H9 (cell line): ENCODE measurements around the gene MC1R. TPM values are rescaled to one million over a fixed set of nuclear protein-coding genes. Genes with fewer than 3 reads are reported as not detected.

ENCODE experiments used
- DNase-seq: peaks from one replicate; pipeline ENCODE4 v3.0.0-alpha.2; 2017
- H2AFZ ChIP-seq: one replicate; pipeline ENCODE4 v1.6.1; 2013; ENCODE audit warnings: mild to moderate bottlenecking, low read length, control low read depth, moderate library complexity
- H2AK5ac ChIP-seq: 2 replicates; pipeline ENCODE4 v1.6.1; 2013; ENCODE audit warnings: low read length, control low read depth, mixed read lengths; ENCODE audit not compliant: insufficient read length
- H2BK120ac ChIP-seq: one replicate; pipeline ENCODE4 v1.6.1; 2013; ENCODE audit warnings: low read depth, mild to moderate bottlenecking, low read length, control low read depth, inconsistent platforms; ENCODE audit not compliant: poor library complexity, severe bottlenecking
- H2BK12ac ChIP-seq: 2 replicates; pipeline ENCODE4 v1.6.1; 2013; ENCODE audit warnings: low read length, control low read depth, mixed read lengths, low read depth; ENCODE audit not compliant: insufficient read length
- H2BK15ac ChIP-seq: 2 replicates; pipeline ENCODE4 v1.6.1; 2013; ENCODE audit warnings: low read depth, low read length, control low read depth
- H2BK20ac ChIP-seq: one replicate; pipeline ENCODE4 v1.6.1; 2013; ENCODE audit warnings: low read depth, mild to moderate bottlenecking, low read length, control low read depth, inconsistent platforms; ENCODE audit not compliant: poor library complexity, severe bottlenecking
- H2BK5ac ChIP-seq: 2 replicates; pipeline ENCODE4 v1.6.1; 2013; ENCODE audit warnings: low read length, control low read depth, mixed read lengths; ENCODE audit not compliant: insufficient read length
- H3K14ac ChIP-seq: 2 replicates; pipeline ENCODE4 v1.6.1; 2013; ENCODE audit warnings: low read length, control low read depth; ENCODE audit not compliant: insufficient read depth
- H3K18ac ChIP-seq: 2 replicates; pipeline ENCODE4 v1.6.1; 2013; ENCODE audit warnings: low read depth, mild to moderate bottlenecking, mixed read lengths, low read length, control low read depth; ENCODE audit not compliant: insufficient read length
- H3K23ac ChIP-seq: 2 replicates; pipeline ENCODE4 v1.6.1; 2013; ENCODE audit warnings: low read length, control low read depth, mixed read lengths, low read depth; ENCODE audit not compliant: insufficient read length
- H3K23me2 ChIP-seq: 2 replicates; pipeline ENCODE4 v1.6.1; 2013; ENCODE audit warnings: low read depth, mild to moderate bottlenecking, mixed read lengths, low read length, control low read depth; ENCODE audit not compliant: insufficient read length, poor library complexity, severe bottlenecking
- H3K27ac ChIP-seq: 2 replicates; pipeline ENCODE4 v1.5.1; 2013; ENCODE audit warnings: low read length, control low read depth, mixed read lengths, low read depth; ENCODE audit not compliant: insufficient read length
- H3K27me3 ChIP-seq: 2 replicates; pipeline ENCODE4 v1.6.1; 2013; ENCODE audit warnings: low read length, control low read depth, inconsistent platforms; ENCODE audit not compliant: insufficient read depth
- H3K4ac ChIP-seq: 2 replicates; pipeline ENCODE4 v1.6.1; 2013; ENCODE audit warnings: low read depth, mild to moderate bottlenecking, control low read depth, inconsistent platforms, low read length, moderate library complexity
- H3K4me1 ChIP-seq: 2 replicates; pipeline ENCODE4 v1.6.1; 2013; ENCODE audit warnings: low read length, control low read depth, inconsistent platforms; ENCODE audit not compliant: insufficient read depth
- H3K4me2 ChIP-seq: 2 replicates; pipeline ENCODE4 v1.6.1; 2013; ENCODE audit warnings: low read length, control low read depth, mixed read lengths; ENCODE audit not compliant: insufficient read length, insufficient read depth
- H3K56ac ChIP-seq: 2 replicates; pipeline ENCODE4 v1.6.1; 2013; ENCODE audit warnings: low read depth, mild to moderate bottlenecking, mixed read lengths, low read length, control low read depth; ENCODE audit not compliant: insufficient read length
- H3K79me1 ChIP-seq: 2 replicates; pipeline ENCODE4 v1.6.1; 2013; ENCODE audit warnings: low read depth, mild to moderate bottlenecking, moderate library complexity, low read length, control low read depth, inconsistent platforms; ENCODE audit not compliant: insufficient read depth, poor library complexity, severe bottlenecking
- H3K79me2 ChIP-seq: 2 replicates; pipeline ENCODE4 v1.6.1; 2013; ENCODE audit warnings: low read length, control low read depth, inconsistent platforms; ENCODE audit not compliant: insufficient read depth
- H3K9ac ChIP-seq: 2 replicates; pipeline ENCODE4 v1.6.1; 2013; ENCODE audit warnings: low read length, control low read depth, mixed read lengths; ENCODE audit not compliant: insufficient read length; ENCODE audit errors: extremely low read depth
- H3K9me3 ChIP-seq: one replicate; pipeline ENCODE4 v1.6.1; 2013; ENCODE audit warnings: low read depth, low read length, inconsistent platforms; ENCODE audit not compliant: control insufficient read depth
- H3T11ph ChIP-seq: one replicate; pipeline ENCODE4 v1.6.1; 2013; ENCODE audit warnings: mild to moderate bottlenecking, low read length, control low read depth, inconsistent platforms
- H4K20me1 ChIP-seq: one replicate; pipeline ENCODE4 v1.6.1; 2013; ENCODE audit not compliant: control insufficient read depth, insufficient read length, insufficient read depth
- H4K5ac ChIP-seq: 2 replicates; pipeline ENCODE4 v1.6.1; 2013; ENCODE audit warnings: low read depth, mild to moderate bottlenecking, mixed read lengths, low read length, control low read depth; ENCODE audit not compliant: insufficient read length
- H4K8ac ChIP-seq: replicated peaks from 2 replicates; pipeline ENCODE4 v1.6.1; 2013; ENCODE audit warnings: low read length, control low read depth, mixed read lengths, low read depth; ENCODE audit not compliant: insufficient read length
- H4K91ac ChIP-seq: 2 replicates; pipeline ENCODE4 v1.6.1; 2013; ENCODE audit warnings: low read depth, mild to moderate bottlenecking, moderate library complexity, mixed read lengths, low read length, control low read depth; ENCODE audit not compliant: insufficient read length
- H3K27ac Mint-ChIP-seq, 3 experiments: 2 replicates in 2 of 3; 3 replicates in 1 of 3; pipeline ENCODE4 v1.8.0; 2020 to 2021; ENCODE audit warnings: mixed read lengths in 3 of 3, mild to moderate bottlenecking in 1 of 3, moderate library complexity in 1 of 3
- H3K27me3 Mint-ChIP-seq: 2 replicates; pipeline ENCODE4 v1.8.0; 2021; ENCODE audit warnings: low read depth, mild to moderate bottlenecking, moderate library complexity, mixed read lengths
- H3K36me3 Mint-ChIP-seq, 3 experiments: 2 replicates in 2 of 3; 3 replicates in 1 of 3; pipeline ENCODE4 v1.8.0; 2020 to 2021; ENCODE audit warnings: low read depth in 3 of 3, mixed read lengths in 3 of 3; ENCODE audit not compliant: insufficient read depth in 1 of 3
- H3K4me1 Mint-ChIP-seq, 2 experiments: 2 replicates each; pipeline ENCODE4 v1.8.0; 2020; ENCODE audit warnings: mixed read lengths in 2 of 2
- H3K4me3 Mint-ChIP-seq, 2 experiments: 2 replicates in 1 of 2; 3 replicates in 1 of 2; pipeline ENCODE4 v1.8.0; 2020 to 2021; ENCODE audit warnings: mild to moderate bottlenecking in 2 of 2, mixed read lengths in 2 of 2, moderate library complexity in 1 of 2
- H3K9me3 Mint-ChIP-seq, 2 experiments: 2 replicates in 1 of 2; 3 replicates in 1 of 2; pipeline ENCODE4 v1.8.0; 2020; ENCODE audit warnings: mild to moderate bottlenecking in 2 of 2, mixed read lengths in 2 of 2, moderate library complexity in 1 of 2
- CTCF ChIP-seq: fragments of 200-600 bp; sonication (generic); conservative IDR thresholded peaks from 3 replicates; pipeline ENCODE4 v1.8.0; 2021; ENCODE audit warnings: antibody characterized with exemption, mild to moderate bottlenecking
- WGBS: extraction: QIAGEN DNeasy Blood & Tissue Kit; methylation state at CpG from one replicate; pipeline ENCODE4 v1.1.7; 2013; ENCODE audit warnings: missing lambda C conversion rate, low lambda C conversion rate, mixed read lengths; ENCODE audit not compliant: insufficient read length; ENCODE audit errors: extremely low coverage; 5-methylcytosine and 5-hydroxymethylcytosine counted together
- total RNA-seq: library from RNA; stranded (reverse); gene quantifications from 2 replicates; pipeline ENCODE4 v1.2.1, GENCODE V29; 2021

MC1R gene
- total RNA-seq, 1 experiment from 2014 or later = 4.7 TPM

GRCh38 chr16:89936034-89936433 is 17.4 kb downstream of the MC1R start:
- Histone ChIP-seq H3K14ac (no peak overlapping the region), H3K9ac (no peak overlapping the region), H2AK5ac (no peak overlapping the region), H3K18ac (no peak overlapping the region), H3K79me1 (no peaks in the 10 kb centered on the region), H3T11ph (no peak overlapping the region), H3K4ac (no peak overlapping the region), H4K5ac (no peak overlapping the region), H2BK15ac (no peak overlapping the region), H2BK20ac (no peak overlapping the region), H3K56ac (no peak overlapping the region), H2BK5ac (no peak overlapping the region), H3K9me3 (no peaks in the 10 kb centered on the region), H3K79me2 (no peaks in the 10 kb centered on the region), H3K27ac (no peak overlapping the region), H2AFZ (no peak overlapping the region), H3K4me1 (no peaks in the 10 kb centered on the region), H3K23me2 (no peaks in the 10 kb centered on the region), H4K20me1 (no peaks in the 10 kb centered on the region), H2BK120ac (no peak overlapping the region), H3K27me3 (no peaks in the 10 kb centered on the region), H3K4me2 (no peak overlapping the region), H2BK12ac (no peak overlapping the region), H4K8ac (no peak overlapping the region), H3K23ac (no peak overlapping the region), H4K91ac (no peak overlapping the region)
- DNase-seq = no peak
- peaks cover 1% of the 10 kb centered on the region; the same call in 1 of the 2 replicates for H3K27me3 Mint-ChIP-seq
- no peak for TF ChIP-seq CTCF
- peak overlapping the region in 1 of 3 experiments; percentile 52; a peak in 1 of 7 replicates for H3K27ac Mint-ChIP-seq
- H3K4me1 Mint-ChIP-seq = no peaks in the 10 kb centered on the region
- no peak overlapping the region for H3K4me3 Mint-ChIP-seq
- H3K36me3 Mint-ChIP-seq = peaks cover 38 to 49% (median 47%) of the 10 kb centered on the region in 3 experiments
- no peaks in the 10 kb centered on the region for H3K9me3 Mint-ChIP-seq
- no CpG with 5 or more reads among the region's 13 CpGs for WGBS
